Measurements from ENCODE around the gene NCL. TPM values are rescaled to one million over a fixed set of nuclear protein-coding genes. Genes with fewer than 3 reads are reported as not detected.
A peak's percentile ranks its signal among the peaks of the same experiment; 100 is the strongest.
"Not testable (repeated sequence)": the region's sequence is repeated elsewhere in the genome, so short reads cannot be mapped to it uniquely, and the experiment has no call there.

NCL gene
- total RNA-seq, 1 donor from 2014 or later = 354 TPM

DNA sequence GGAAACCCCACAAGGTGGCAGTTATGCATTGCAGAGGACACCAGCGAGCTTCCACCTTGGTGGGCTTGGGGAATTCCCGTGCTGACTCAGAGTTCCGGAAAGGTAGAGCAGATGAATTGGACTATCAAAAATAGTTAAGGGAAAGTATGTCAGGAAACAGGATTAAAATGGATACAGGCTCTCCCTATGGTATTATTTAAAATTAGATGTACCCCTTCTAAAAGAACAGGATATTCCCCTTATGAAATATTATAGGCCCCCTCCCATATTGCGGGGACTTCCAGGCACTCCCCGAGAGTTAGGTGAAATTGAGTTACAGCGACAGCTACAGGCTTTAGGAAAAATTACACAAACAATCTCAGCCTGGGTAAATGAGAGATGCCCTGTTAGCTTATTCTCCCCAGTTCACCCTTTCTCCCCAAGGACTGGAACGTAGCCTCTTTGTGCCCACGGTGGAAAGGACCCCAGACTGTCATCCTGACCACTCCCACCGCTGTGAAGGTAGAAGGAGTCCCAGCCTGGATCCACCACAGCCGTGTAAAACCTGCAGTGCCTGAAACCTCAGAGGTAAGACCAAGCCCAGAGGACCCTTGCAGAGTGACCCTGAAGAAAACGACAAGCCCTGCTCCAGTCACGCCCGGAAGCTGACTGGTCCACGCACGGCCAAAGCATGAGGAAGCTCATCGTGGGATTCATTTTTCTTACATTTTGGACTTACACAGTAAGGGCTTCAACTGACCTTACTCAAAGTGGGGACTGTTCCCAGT is 58.5 kb downstream of the NCL start:
- Histone ChIP-seq H3K4me1 (peaks cover 15% of the 10 kb centered on the region), H3F3A (ENCODE audit: low read depth) (peaks cover 17% of the 10 kb centered on the region)
- not testable (repeated sequence) for H3K27me3 ChIP-seq; H3K4me2 ChIP-seq; H3K9me3 ChIP-seq (ENCODE audit: low read depth); H3K9me3 Mint-ChIP-seq; H3K9ac ChIP-seq; H3K36me3 ChIP-seq; H3K27ac ChIP-seq; H3K79me2 ChIP-seq (ENCODE audit: low read depth); H3K27ac Mint-ChIP-seq; H4K20me1 ChIP-seq (ENCODE audit: low read depth); DNase-seq (ENCODE audit: low spot score); H3K4me3 ChIP-seq; H2AFZ ChIP-seq (replicated peaks); H3K36me3 Mint-ChIP-seq
- peaks cover 14% of the 10 kb centered on the region for H3K27me3 Mint-ChIP-seq (ENCODE audit: insufficient read depth, low read depth)
- TF ChIP-seq, protein P1, sequence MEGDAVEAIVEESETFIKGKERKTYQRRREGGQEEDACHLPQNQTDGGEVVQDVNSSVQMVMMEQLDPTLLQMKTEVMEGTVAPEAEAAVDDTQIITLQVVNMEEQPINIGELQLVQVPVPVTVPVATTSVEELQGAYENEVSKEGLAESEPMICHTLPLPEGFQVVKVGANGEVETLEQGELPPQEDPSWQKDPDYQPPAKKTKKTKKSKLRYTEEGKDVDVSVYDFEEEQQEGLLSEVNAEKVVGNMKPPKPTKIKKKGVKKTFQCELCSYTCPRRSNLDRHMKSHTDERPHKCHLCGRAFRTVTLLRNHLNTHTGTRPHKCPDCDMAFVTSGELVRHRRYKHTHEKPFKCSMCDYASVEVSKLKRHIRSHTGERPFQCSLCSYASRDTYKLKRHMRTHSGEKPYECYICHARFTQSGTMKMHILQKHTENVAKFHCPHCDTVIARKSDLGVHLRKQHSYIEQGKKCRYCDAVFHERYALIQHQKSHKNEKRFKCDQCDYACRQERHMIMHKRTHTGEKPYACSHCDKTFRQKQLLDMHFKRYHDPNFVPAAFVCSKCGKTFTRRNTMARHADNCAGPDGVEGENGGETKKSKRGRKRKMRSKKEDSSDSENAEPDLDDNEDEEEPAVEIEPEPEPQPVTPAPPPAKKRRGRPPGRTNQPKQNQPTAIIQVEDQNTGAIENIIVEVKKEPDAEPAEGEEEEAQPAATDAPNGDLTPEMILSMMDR (IDR thresholded peaks at IDR 0.05) = peak; percentile 63
- peaks cover 14% of the 10 kb centered on the region for H3K4me1 Mint-ChIP-seq
- peak overlapping the region; percentile 67 for H3K4me3 Mint-ChIP-seq

DNA sequence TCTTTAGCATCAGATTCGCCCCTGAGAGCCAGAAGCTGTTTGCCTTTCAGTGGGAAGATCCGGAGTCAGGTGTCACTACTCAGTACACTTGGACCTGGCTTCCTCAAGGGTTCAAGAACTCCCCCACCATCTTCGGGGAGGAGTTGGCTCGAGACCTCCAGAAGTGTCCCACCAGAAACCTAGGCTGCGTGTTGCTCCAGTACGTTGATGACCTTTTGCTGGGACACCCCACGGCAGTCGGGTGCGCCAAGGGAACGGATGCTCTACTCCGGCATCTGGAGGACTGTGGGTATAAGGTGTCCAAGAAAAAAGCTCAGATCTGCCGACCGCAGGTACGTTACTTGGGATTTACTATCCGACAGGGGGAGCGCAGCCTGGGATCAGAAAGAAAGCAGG is 60.1 kb downstream of the NCL start:
- not testable (repeated sequence) for H3K27ac ChIP-seq; H4K20me1 ChIP-seq (ENCODE audit: low read depth); H3K9me3 ChIP-seq (ENCODE audit: low read depth); H3K9ac ChIP-seq; H3K4me3 ChIP-seq; H3K36me3 ChIP-seq; H3K36me3 Mint-ChIP-seq; H3K27me3 ChIP-seq; H3K9me3 Mint-ChIP-seq; H2AFZ ChIP-seq (replicated peaks); H3K4me3 Mint-ChIP-seq; H3K79me2 ChIP-seq (ENCODE audit: low read depth); H3K27ac Mint-ChIP-seq; H3K4me2 ChIP-seq; DNase-seq (ENCODE audit: low spot score)
- Mint-ChIP-seq H3K27me3 (ENCODE audit: insufficient read depth, low read depth) (peaks cover 11% of the 10 kb centered on the region), H3K4me1 (peaks cover 18% of the 10 kb centered on the region)
- Histone ChIP-seq H3F3A (ENCODE audit: low read depth) (peaks cover 11% of the 10 kb centered on the region), H3K4me1 (peaks cover 22% of the 10 kb centered on the region)

Small RNA genes lying within 50 kb of the gene (small RNA-seq; reads per million reads assigned to genes)
- gene RNU2-22P (0.64 reads per million, percentile 65 among the genes with 10 or more reads in this experiment), gene SNORA75 (42.4 reads per million, percentile 98 among the genes with 10 or more reads in this experiment), gene SNORD20 (not detected), gene SNORD82 (363 reads per million, percentile 99 among the genes with 10 or more reads in this experiment)

Other genes starting within 250 kb of the NCL start
- gene B3GNT7, start 68.8 kb downstream of the NCL start, total RNA-seq (ENCODE audit: low replicate concordance) = 0.90 and 1.5 TPM in 2 replicates
- gene NMUR1, start 66.0 kb upstream of the NCL start, total RNA-seq (ENCODE audit: low replicate concordance) = 0.52 and 0.56 TPM in 2 replicates
- not detected in 2 replicates for gene TEX44, start 128.4 kb upstream of the NCL start, total RNA-seq (ENCODE audit: low replicate concordance)
- gene PTMA, start 244.0 kb upstream of the NCL start, total RNA-seq (ENCODE audit: low replicate concordance) = 1,850 and 2,102 TPM in 2 replicates

Measured in neural progenitor cell (in vitro differentiated cells).